Mesothelial cell of epicardium (in vitro differentiated cells): Measurements from ENCODE around the gene CDC42BPG. TPM values are rescaled to one million over a fixed set of nuclear protein-coding genes. Genes with fewer than 3 reads are reported as not detected.
"Not testable (repeated sequence)": the region's sequence is repeated elsewhere in the genome, so short reads cannot be mapped to it uniquely, and the experiment has no call there.

Experiments used
- DNase-seq, 2 experiments: peaks; one replicate each; pipeline ENCODE4 v3.0.0; 2021; ENCODE audit warnings: low spot score in 2 of 2; ENCODE audit not compliant: unreplicated experiment in 2 of 2
- H3K27ac Mint-ChIP-seq: 2 replicates; pipeline ENCODE4 v1.8.0; 2021; ENCODE audit warnings: mixed read lengths
- H3K27me3 Mint-ChIP-seq: 2 replicates; pipeline ENCODE4 v1.8.0; 2021; ENCODE audit warnings: low read depth, mixed read lengths
- H3K36me3 Mint-ChIP-seq: 2 replicates; pipeline ENCODE4 v1.8.0; 2021; ENCODE audit warnings: mixed read lengths
- H3K4me1 Mint-ChIP-seq: 2 replicates; pipeline ENCODE4 v1.8.0; 2021; ENCODE audit warnings: mixed read lengths
- H3K4me3 Mint-ChIP-seq: 2 replicates; pipeline ENCODE4 v1.8.0; 2021; ENCODE audit warnings: mild to moderate bottlenecking, moderate library complexity, mixed read lengths
- H3K9me3 Mint-ChIP-seq: 2 replicates; pipeline ENCODE4 v1.8.0; 2021; ENCODE audit warnings: mixed read lengths
- CTCF ChIP-seq: fragments of 200-600 bp; sonication (generic); IDR thresholded peaks from one replicate; pipeline ENCODE4 v1.5.0; 2021; ENCODE audit warnings: antibody characterized with exemption; ENCODE audit not compliant: unreplicated experiment
- total RNA-seq: library from RNA; stranded (reverse); gene quantifications from 3 replicates; pipeline ENCODE4 v1.2.1, GENCODE V29; 2021

Gene CDC42BPG
- total RNA-seq, 1 donor from 2014 or later = 30.1 TPM

DNA sequence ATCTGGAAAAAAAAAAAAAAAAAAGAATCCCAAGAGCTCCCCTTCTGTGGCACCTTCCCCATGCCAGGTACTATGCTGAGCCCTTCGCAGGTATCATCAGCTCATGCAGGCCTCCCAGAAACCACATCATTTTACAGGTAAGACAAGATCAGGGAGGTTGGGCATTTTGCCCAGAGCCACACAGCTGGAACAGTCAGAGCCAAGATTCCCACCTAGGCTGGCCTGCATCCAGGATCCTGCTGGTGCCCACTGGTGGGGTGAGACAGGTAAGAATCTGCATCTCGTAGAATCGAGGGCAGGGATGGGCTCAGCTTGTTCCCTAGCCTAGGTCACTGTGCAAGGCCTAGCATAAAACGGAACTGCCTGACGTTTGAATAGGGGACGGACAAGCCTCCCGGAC, 18.4 kb downstream of the CDC42BPG start:
- H3K4me3 Mint-ChIP-seq = no peak overlapping the region
- H3K27me3 Mint-ChIP-seq = no peaks in the 10 kb centered on the region
- no peak for DNase-seq
- H3K36me3 Mint-ChIP-seq = peaks cover 22% of the 10 kb centered on the region
- H3K4me1 Mint-ChIP-seq = no peaks in the 10 kb centered on the region
- H3K27ac Mint-ChIP-seq = no peak overlapping the region
- no peaks in the 10 kb centered on the region for H3K9me3 Mint-ChIP-seq
- TF ChIP-seq CTCF = no peak

GRCh38 chr11:64823568-64824119, 20.8 kb downstream of the CDC42BPG start:
- Mint-ChIP-seq H3K4me1 (no peaks in the 10 kb centered on the region), H3K27ac (no peak overlapping the region), H3K36me3 (peaks cover 22% of the 10 kb centered on the region), H3K4me3 (no peak overlapping the region), H3K9me3 (no peaks in the 10 kb centered on the region), H3K27me3 (no peaks in the 10 kb centered on the region)
- no peak for TF ChIP-seq CTCF
- no peak for DNase-seq

- no peaks in the 10 kb centered on the region for H3K27me3 Mint-ChIP-seq
- no peak overlapping the region for H3K27ac Mint-ChIP-seq
Measured at GRCh38 chr11:64817476-64817875, 27.0 kb downstream of the CDC42BPG start.

GRCh38 chr11:64815433-64815832, 29.0 kb downstream of the CDC42BPG start:
- H3K4me1 Mint-ChIP-seq, H3K27ac Mint-ChIP-seq, H3K9me3 Mint-ChIP-seq, H3K36me3 Mint-ChIP-seq, H3K27me3 Mint-ChIP-seq, H3K4me3 Mint-ChIP-seq, DNase-seq: not testable (repeated sequence)

More at GRCh38 chr11:64817476-64817875, 27.0 kb downstream of the CDC42BPG start:
- Mint-ChIP-seq H3K4me3 (no peak overlapping the region), H3K36me3 (no peaks in the 10 kb centered on the region), H3K9me3 (no peaks in the 10 kb centered on the region), H3K4me1 (no peaks in the 10 kb centered on the region)
- no peak for DNase-seq
- TF ChIP-seq CTCF = no peak

GRCh38 chr11:64814712-64815187, 29.7 kb downstream of the CDC42BPG start:
- no peaks in the 10 kb centered on the region for H3K36me3 Mint-ChIP-seq
- DNase-seq = no peak
- H3K27ac Mint-ChIP-seq = no peak overlapping the region
- no peaks in the 10 kb centered on the region for H3K9me3 Mint-ChIP-seq
- no peak overlapping the region for H3K4me3 Mint-ChIP-seq
- peaks cover 3% of the 10 kb centered on the region for H3K4me1 Mint-ChIP-seq
- TF ChIP-seq CTCF = no peak
- no peaks in the 10 kb centered on the region for H3K27me3 Mint-ChIP-seq

DNA sequence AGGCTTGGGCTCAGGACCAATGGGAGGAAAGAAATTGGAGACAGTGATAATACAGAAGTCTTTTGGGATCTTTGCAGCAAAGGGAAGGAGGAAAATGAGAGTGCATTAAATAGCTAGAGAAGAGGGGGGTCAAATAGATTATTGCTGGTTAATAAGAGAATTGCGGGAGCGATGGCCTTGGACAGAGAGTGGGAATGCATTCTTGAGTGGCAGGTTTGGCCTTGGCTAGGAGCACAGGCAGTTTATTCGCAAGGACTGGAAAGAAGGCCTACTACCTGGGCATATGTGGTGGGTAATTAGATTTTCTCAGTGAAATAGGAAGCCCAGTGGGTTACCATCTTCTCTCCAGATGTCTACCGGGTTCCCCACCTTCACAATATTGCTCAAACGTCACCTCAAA, 30.6 kb downstream of the CDC42BPG start:
- peaks cover 10% of the 10 kb centered on the region for H3K4me1 Mint-ChIP-seq
- H3K27me3 Mint-ChIP-seq = no peaks in the 10 kb centered on the region
- no peak overlapping the region for H3K4me3 Mint-ChIP-seq
- no peaks in the 10 kb centered on the region for H3K9me3 Mint-ChIP-seq
- DNase-seq = no peak
- TF ChIP-seq CTCF = no peak
- no peaks in the 10 kb centered on the region for H3K36me3 Mint-ChIP-seq
- H3K27ac Mint-ChIP-seq = no peak overlapping the region
